Activated CD4-positive, alpha-beta T cell treated with anti-CD3 and anti-CD28 coated beads, Interleukin-2, amount 50 U/mL, for 24 hours (primary cell): ENCODE data around the gene SH2D3A.

Source experiments
- DNase-seq, 2 donors: peaks; one replicate each; pipeline ENCODE4 v3.0.0-alpha.2; 2020; ENCODE audit warnings: low read depth in 1 of 2, low spot score in 1 of 2

Gene SH2D3A

DNA sequence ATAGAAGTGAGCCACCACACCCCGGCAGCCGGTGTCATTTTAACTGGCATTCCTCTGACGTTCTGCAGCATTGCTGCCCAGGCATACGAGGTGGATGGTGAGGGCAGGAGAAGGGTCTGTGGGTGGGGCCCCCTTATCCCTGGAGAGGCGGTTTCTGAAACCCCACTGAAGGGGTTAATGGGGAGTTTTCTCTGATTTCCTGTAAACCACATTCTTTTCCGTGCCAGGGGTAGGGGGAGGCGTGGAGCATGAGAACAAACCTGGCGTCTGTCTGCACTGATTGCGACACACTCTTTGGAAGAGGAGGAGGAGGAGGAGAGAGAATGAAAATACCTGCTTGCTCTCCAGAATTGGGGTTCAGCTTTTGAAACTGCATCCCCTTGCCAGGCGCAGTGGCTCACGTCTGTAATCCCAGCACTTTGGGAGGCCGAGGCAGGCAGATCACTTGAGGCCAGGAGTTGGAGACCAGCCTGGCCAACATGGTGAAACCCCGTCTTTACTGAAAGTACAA lies 44.1 kb downstream of the SH2D3A start:
- no peak for DNase-seq

DNA sequence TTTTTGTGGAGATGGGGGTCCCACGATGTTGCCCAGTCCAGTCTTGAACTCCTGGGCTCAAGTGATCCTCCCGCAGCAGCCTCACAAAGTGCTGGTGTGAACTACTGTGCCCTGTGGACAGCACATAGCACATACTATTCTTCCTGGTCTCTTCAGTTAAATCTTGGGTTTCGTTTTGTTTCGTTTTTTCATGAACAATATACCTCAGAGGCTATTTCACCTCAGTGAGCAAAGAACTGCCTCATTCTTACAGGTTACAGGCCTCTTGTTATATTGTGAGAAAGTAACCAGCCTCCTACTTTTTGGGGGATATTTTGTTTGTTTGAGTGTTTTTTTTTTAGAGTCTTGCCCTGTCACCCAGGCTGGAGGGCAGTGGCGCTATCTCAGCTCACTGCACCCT lies 45.5 kb downstream of the SH2D3A start:
- DNase-seq, result no peak

DNA sequence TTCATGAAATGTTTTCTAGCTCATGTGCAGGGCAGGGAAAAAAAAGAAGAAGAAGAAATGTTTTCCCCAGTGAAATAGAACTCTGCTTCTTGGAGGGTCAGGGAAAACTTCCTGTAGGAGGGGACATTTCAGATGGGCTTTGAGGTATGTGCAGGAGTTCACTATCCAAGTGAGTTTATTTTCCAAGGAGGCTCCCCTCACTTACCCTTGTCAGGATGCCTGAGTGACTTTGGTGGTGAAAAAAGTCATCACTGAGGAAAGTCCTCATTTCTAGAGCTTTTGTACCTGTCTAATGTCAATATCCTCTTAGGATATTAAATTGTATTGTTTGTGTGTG lies 46.1 kb downstream of the SH2D3A start:
- DNase-seq, result no peak

DNA sequence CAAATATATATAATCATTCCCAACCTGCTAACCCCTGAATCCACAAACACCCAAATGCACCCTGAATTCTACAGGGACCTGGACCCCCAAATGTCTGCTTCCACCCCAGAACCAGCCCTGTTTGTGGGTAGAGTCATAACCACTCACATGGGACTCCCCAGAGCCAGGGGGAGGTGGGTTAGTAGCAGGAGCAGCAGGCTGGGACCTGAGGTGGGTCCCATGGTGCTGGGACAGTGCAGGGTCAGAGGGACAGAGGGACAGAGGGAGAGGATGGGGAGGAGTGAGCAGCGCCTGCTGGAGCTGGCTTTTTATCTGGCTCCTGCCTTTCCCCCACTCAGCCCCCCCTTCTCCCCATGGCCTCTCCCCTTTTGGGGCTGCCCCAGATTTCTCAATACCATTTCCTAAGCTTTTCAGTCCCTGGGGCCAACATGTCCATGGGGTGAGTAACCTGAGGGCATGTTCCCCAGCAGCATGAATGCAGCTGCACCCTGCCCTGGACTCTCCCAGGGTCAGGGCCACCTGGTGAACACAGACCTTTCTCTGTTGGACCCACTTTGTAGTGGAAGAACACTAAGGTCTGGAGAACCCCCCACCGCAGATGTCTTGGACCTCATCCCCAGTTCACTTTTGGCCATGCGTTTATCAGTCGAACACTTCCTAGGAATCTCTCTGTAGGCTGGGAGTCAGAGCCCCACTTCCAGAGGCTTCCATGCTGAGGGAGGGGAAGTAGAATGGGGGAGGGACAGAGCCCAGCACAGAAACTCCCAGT lies 46.7 kb downstream of the SH2D3A start, which contains the start of gene C3:
TSS of gene C3 (minus strand) at position 282 of the 769 bp plus-strand sequence. CDS start at position 221, 61 bp downstream.
- no peak for DNase-seq

DNA sequence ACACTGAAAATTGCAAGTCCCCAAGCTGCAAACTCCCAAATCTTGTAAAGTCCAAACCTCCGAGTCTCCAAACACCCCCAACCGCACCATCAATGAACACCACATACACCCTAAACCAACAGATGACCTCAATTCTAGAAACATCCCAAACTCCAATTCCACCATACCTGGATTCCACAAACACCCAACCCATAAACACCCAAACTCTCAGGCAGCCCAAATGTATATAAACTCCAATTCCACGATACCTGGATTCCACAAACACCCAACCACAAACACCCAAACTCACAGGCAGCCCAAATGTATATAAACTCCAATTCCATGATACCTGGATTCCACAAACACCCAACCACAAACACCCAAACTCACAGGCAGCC lies 47.3 kb downstream of the SH2D3A start:
- DNase-seq, result no peak

DNA sequence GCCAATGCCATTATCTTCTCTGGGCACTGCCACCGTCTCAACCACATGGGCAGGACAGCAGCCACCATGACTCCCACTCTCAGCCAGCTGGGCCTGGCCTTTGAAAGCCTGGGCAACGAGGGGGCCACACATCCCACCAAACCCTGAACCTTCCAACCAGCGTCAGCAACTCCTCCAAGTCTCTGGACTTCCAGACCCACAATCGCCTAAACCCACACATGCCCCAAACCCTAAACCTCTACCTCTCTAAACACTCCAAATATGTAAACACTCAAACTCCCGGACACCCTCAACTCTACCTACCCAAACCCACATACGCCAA lies 47.7 kb downstream of the SH2D3A start:
- no peak for DNase-seq

DNA sequence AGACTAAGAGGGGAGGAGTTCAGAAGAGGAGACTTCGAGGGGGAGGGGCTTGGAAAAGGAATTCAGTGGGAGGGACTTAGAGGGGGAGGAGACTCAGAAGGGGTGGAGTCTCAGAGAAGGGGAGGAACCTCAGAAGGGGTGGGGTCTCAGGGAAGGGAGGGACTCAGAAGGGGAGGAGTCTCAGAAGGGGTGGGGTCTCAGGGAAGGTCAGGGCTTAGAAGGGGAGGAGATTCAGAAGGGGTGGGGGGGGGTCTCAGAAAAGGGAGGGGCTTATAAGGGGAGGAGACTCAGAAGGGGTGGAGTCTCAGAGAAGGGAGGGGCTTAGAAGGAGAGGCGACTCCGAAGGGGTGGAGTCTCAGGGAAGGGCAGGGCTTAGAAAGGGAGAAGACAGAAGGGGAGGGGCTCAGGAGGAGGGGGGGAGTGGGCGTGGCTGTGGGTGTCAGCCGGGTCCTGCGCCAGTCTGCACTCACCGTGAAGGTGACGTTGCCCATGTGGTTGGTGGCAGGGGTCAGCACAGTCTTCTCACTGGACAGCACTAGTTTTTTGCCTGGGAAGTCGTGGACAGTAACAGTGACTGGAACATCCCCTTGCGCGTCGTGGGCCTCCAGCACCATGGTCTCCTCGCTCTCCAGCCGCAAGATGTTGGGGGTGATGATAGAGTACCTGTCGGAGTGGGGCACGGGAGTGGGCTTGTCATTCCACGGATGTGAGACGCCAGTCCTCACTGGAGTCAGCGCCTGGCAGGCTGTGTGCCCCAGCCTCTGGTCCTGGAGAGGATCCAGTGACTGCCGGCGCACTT lies 48.3 kb downstream of the SH2D3A start:
- DNase-seq, result no peak

DNA sequence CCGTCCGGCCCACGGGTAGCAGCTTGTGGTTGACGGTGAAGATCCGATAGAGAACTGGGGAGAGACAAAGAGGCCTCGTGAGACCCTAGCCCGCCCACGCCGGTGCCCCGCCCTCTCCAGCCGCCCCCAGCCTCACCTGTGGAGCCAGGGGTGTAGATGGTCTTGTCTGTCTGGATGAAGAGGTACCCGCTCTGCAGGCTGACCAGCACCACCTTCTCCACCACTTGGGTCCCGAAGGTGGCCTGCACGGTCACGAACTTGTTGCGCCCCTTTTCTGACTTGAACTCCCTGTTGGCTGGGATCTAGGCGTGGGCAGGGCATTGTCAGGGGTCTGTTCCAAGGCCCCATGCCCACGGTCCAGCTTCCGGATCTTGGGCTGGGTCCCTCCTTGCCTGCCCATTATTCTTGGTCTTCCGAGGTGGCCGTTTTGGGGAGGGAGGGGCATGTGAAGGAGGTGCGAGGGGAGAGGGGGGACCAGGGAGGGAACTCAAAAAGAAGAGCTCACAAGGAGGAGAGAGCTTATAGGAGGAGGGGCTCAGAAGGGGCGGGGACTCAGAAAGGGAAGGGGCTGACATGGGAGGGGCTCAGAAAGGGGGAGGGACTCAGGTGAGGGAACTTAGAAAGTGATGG lies 49.0 kb downstream of the SH2D3A start:
- no peak for DNase-seq

DNA sequence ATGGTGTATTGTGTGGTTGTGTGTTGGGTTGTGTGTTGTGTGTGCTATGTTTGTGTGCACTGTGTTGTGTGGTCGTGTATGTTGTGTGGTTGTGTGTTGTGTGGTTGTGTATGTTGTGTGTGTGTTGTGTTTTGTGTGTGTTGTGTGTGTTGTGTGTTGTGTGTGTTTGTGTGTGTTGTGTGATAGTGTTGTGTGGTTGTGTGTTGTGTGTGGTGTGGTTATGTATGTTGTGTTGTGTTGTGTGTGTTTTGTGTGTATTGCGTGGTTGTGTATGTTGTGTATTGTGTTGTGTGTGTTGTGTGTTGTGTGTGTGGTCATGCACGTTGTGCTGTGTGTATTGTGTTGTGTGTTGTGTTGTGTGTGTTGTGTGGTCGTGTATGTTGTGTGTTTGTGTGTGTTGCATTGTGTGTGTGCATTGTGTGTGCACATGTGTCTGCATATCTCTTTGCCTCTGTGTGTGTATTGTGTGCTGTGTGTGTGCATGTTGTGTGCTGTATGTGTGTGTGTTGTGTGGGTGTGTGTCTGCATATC lies 49.7 kb downstream of the SH2D3A start:
- DNase-seq, result no peak

DNA sequence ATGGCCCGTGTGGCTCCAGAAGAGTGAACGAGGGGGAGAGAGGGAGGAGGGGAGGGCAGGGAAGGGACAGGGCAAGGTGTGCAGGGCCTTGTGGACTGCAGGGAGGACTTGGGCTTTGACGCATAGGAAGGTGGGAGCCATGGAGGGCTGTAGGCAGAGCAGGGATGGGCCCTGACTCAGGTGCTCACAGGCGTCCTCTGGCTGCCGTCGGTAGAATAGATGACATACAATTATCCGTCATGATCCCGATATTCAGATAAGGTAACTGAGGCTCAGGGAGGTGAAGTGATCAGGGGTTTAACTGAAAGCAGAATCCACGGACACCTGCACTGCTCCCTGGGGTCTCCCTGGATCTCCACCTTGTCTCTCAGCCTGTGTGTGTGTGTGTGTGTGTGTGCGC lies 50.2 kb downstream of the SH2D3A start:
- DNase-seq, result no peak

DNA sequence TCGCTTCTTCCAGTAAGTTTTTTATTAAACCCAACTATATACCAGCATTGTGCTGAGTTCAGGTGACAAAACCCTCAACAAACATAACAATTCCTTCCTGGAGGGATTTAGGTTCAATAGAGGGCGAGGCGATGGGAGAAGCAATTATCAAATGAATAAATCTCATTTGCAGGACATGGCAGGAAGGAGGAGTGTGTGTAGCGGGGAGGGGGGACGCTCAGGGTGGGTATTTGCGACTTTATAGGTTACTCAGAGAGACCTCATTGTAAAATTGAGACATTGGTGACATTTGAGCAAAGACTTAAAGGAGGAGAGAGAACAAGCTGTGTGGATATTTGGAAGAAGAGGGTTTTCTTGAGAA lies 50.6 kb downstream of the SH2D3A start:
- DNase-seq, result no peak

DNA sequence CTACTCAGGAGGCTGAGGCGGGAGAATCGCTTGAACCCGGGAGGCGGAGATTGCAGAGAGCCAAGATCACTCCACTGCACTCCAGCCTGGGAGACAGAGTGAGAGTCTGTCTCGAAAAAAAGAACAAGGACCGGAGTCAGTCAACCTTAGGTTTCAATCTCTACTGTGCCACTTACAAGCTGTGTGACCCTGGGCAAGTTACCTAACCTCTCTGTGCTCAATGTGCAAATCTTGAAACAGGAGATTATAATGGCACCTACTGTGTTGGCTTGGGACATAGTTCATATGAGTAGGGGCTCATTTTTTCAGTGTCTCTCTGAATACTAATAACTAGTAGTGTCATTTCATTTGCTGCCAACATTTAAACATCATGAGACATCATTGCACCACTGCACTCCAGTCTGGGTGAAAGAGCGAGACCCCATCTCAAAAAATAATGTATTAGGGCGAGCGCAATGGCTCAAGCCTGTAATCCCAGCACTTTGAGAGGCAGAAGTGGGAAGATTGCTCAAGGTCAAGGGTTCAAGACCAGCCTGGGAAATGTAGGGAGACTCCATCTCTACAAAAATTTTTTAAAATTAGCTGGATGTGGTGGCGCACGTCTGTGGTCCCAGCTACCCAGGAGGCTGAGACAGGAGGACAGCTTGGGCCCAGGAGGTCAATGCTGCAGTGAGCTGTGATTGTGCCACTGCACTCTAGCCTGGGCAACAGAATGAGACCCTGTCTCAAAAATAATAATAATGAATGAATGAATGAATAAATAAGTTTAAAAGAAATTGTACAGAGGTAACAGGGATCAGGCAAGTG lies 52.3 kb downstream of the SH2D3A start:
- no peak for DNase-seq

DNA sequence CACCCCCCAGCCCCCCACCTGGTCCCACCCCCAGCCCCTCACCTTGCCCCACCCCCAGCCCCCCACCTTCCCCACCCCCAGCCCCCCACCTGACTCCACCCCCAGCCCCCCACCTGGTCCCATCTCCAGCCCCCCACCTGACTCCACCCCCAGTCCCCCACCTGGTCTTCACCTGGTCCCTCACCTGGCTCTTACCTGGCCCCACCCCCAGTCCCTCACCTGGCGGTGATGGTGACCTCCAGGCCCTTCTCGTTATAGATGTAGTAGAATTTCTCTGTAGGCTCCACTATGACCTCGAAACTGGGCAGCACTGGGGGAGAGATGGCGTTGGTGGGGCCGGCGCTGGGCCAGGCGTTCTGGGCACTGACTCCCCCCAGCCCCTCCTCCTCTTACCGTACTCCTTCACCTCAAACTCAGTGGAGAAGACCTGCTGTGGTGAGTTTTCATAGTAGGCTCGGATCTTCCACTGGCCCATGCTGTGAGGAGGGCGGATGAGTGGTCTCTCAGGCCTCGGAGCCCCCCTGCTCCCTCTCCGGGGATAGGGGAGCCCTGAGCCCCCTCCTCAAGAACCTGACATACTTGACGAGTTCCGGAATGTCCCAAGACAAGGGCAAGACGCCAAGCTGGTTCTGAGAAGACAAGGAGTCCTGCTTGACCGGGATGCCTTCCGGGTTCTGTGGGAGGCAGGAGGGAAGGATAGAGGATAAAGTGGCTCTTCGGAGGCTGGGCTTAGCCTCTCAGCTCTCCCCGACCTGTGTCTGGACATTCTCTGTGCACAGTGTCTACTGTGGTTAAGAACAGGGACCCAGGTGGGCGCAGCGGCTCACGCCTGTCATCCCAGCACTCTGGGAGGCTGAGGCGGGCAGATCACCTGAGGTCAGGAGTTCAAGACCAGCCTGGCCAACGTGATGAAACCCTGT lies 53.2 kb downstream of the SH2D3A start:
- DNase-seq, result no peak

DNA sequence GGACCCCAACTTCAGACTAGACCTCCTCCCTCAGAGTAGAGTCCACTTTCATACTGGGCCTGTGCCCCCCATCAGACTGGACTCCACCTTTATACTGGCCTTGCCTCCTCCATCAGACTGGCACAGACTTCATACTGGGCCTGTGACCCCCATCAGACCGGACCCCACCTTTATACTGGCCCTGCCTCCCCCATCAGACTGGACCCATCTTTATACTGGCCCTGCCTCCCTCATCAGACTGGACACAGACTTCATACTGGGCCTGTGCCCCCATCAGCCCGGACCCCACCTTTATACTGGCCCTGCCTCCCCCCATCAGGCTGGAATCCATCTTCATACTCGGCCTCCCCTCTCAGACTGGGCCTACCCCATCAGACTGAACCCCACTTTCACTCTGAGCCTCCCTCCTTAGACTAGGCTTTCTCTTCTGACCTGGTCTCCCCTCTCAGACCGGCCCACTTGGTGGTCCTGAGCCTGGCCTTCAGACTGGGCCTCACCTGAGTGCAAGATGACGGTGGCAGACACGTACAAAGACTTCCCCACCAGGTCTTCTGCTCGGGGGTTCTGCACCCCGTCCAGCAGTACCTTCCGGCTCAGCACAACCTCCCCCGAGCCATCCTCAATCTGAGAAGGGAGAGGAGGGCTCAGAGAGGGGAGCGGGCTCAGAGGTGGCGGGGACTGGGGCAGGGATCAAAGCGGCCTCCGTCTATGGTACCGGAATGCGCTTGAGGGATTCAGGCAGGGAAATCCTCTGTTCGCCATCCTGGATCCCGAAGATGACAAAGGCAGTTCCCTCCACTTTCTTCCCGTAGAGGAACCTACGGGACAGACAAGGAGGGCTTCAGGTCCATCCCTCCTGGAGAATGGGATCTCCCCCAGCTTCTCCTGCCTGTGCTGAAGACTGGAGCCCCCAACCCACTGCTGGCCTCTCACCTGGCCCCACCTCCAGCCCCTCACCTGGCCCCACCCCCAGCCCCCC lies 54.3 kb downstream of the SH2D3A start:
- no peak for DNase-seq

DNA sequence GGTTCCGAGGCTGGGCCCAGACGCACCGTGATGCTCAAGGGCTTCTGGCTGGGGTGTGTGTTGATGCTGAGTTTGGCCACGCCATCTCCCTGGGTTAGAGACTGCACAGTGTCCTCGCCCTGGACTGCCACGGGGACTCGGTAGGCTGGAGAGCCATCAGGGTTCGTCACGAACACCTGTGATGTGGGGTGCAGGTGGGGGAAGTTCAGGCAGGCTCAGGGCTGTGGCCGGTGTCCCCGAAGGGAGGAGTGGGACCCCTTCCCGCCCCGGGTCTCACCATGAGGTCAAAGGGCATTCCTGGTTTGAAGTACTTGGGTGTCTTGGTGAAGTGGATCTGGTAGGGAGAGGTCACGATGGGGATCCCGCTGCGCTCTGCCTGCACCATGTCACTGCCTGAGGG lies 55.0 kb downstream of the SH2D3A start:
- no peak for DNase-seq

DNA sequence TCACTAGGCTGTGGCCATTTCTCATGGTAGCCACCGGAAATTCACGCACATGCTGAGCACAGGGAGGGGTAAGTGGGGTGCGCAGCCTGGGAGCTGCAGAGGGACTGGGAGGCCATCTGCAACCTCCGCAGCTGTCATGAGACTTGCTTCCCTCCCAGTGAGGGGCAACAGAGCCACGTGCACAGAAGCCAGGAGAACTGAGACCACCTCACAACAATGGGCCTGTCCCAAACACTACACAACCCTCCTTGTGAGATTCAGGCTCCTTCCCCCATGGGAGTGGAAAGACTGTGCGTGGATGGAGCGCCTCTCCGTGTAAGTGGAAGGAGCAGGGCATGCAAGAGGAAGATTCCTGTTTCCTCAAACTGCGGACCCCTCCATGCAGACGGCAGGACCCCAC lies 55.6 kb downstream of the SH2D3A start:
- no peak for DNase-seq

DNA sequence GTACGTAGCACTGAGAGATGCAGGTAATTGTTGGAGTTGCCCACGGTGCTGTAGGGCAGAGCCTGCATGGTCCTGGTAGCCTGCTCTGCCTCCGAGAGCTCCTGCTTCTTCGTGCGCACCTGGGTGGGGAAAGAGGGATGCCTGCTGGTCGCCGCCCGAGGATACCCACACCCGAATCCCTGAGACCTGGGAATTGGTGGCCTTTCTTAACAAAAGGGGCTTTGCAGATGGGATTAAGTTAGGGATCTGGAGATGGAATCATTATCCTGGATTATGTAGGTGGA lies 56.2 kb downstream of the SH2D3A start:
- no peak for DNase-seq

DNA sequence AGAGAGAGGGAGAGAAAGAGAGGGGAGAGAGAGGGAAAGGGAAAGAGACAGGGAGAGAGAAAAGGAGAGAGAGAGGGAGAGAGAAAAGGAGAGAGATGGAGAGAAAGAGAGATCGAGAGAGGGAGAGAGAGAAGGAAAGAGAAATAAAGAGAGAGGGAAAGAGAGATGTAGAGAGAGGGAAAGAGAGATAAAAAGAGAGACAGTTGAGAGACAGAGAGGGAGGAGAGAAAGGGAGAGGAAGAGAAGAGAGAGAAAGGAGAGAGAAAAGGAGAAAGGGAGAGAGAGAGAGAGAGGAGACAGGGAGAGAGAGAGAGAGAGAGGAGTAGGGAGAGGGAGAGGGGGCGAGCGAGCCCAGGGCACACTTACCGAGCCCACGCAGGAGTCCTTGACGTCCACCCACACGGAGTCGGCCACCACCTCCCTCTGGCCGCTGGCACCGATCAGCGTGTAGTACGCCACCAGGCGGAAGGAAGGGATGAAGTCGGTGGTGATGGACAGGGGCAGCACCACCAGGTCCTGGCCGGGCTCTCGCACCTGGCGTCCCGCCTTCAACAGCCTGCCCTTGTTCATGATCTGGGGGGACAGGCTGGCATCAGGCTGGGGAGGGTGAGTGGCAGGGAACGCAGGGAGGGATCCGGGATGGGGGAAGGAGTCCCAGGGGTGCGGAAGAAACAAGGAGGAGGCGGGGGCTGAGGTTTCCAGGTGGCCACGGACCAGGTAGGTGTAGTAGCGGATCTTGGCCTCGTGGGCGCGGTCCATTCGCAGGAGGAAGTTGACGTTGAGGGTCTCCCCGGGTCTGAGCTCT lies 56.8 kb downstream of the SH2D3A start:
- no peak for DNase-seq
